HG03045 (cell line): ENCODE results near the gene SLC2A4RG.

Source experiments
- ATAC-seq: cut with Tn5 transposase; IDR thresholded peaks from one replicate; pipeline ENCODE4 v1.9.1; 2021; ENCODE audit warnings: mild to moderate bottlenecking, moderate library complexity; ENCODE audit not compliant: unreplicated experiment

Gene SLC2A4RG

GRCh38 chr20:63752411-63753101 lies 13.0 kb downstream of the SLC2A4RG start:
- no peak for ATAC-seq

GRCh38 chr20:63753381-63753780 lies 13.8 kb downstream of the SLC2A4RG start:
- ATAC-seq, result no peak

- no peak for ATAC-seq
Observed at GRCh38 chr20:63754008-63754407, 14.4 kb downstream of the SLC2A4RG start.

- no peak for ATAC-seq
Observed at GRCh38 chr20:63755933-63756647, 16.5 kb downstream of the SLC2A4RG start.

DNA sequence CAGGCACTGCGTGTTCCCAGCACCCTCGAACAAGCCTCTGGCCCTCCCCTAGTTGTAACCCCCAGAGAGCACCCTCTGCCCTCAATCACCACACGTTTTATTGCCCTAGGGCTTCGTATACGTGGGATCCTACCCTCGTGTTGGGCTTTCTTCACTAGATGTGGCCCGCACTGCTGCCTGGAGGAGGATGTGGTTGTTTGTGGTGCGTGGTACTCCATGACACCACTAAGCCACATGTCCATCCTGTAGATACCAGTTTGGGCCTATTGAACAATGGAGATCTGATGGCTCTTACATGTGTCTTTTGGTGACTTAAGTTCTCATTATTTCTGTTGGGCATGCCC lies 17.0 kb downstream of the SLC2A4RG start:
- no peak for ATAC-seq

- no peak for ATAC-seq
Observed at GRCh38 chr20:63758152-63758551, 18.6 kb downstream of the SLC2A4RG start.

DNA sequence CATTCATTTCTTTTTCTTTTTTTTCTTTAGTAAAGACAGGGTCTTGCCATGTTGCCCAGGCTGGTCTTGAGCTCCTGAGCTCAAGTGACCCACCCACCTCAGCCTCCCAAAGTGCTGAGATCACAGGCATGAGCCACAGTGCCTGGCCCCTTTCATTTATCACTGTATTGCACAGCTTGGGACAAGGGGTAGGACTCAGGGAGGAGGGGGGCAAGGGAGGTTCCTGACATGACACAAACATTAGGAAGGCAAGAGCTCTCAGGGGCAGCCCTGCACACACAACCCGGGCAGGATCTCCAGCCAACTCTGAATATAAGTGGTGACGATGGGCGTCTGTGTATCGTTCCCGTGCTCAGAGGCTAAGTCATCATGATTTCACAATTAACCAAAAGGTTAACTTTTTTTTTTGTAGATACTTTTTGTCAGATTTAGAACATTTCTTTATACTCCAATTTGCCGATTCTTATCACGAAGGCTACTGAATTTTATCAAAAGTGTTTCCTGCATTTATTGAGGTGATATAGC lies 19.9 kb downstream of the SLC2A4RG start:
- ATAC-seq, result no peak

- no peak for ATAC-seq
Observed at GRCh38 chr20:63765082-63765873, 25.7 kb downstream of the SLC2A4RG start.

- no peak for ATAC-seq
Observed at GRCh38 chr20:63765902-63766301, 26.3 kb downstream of the SLC2A4RG start.

GRCh38 chr20:63766695-63767426 lies 27.3 kb downstream of the SLC2A4RG start:
- ATAC-seq, result no peak

DNA sequence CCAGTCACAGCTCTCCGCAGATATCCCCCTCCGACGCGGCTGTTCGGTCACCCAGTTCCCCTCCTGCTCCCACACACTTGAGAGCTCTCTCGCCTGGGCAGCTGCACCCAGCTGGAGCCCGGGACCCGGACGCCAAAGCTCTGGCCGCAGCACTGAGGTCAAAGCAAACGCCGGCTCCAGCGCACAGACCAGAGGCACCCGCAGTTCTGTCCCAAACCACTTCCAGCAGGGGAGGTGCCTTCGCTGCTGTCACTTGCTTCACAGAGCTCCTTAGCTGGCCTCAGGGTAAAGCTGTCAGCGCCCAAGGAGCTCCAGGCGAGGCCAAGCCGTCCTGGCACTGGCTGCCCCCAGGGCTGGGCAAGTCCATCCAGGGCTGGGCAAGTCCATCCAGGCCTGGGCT lies 27.9 kb downstream of the SLC2A4RG start:
- ATAC-seq, result no peak

- ATAC-seq, result no peak
Observed at GRCh38 chr20:63767886-63768285, 28.3 kb downstream of the SLC2A4RG start.

GRCh38 chr20:63768591-63769515 lies 29.3 kb downstream of the SLC2A4RG start:
- ATAC-seq, result no peak

GRCh38 chr20:63769891-63770474 lies 30.4 kb downstream of the SLC2A4RG start:
- no peak for ATAC-seq

DNA sequence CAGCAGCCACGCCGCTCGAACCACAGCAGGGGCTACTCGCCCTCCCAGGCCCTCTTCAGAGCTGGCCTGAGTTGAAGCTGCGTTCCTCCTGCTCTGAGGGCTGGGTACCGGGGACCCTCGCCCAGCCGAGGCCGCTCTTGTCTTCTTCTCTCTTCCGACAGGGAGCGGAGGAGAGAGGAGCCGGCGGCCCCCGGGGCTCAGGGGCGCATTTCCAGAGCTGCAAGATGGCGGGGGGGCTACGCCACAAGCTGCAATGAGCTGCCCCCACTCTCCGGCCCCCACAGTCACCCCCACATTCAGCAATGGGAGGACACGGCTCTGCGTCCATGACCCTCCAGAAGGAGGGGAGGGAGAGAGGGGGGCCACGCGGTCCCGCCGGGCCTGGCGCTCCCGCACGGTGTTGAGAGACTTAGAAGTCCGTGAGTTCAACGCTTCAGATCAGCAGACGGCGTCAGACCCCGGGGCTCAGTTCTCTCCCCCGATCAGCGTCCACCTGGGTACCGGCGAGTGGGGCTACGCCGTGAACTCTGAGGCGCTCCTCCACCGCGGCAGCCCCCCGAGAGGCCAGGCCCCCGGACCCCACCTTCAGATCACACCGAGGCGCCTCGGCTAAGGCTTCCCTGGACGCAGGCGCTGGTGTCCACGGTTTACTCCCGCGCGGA lies 31.6 kb downstream of the SLC2A4RG start:
- ATAC-seq, result no peak

DNA sequence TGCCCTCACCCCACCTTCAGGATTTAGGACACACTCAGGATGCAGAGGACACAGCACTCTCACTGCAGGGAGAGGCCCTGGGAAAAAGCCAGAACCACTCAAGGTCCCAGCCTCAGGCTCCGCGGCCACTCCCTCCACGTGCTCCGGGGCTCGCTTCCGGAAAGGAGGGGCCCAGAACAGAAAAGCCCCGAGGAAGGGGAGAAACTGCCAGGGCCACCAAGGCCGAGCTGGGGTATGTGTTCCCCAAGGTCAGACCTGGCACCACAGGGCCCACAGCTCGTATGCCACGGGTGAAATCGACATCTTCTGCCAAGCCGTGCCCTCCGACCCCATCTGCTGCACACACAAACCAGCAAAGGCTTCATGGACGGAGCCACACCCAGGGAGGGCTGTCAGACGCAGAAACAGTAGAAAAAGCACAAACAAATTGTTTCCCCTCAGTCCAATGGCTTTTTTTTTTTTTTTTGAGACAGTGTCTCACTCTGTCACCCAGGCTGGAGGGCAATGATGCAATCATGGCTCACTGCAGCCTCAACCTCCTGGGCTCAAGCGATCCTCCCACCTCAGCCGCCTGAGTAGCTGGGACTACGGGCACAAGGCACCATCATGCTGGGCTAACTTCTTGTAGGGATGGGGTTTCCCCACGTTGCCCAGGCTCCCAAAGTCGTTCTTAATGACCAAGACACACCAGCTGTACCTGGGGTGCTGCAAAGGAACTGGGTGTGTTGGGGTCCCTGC lies 33.4 kb downstream of the SLC2A4RG start:
- ATAC-seq, result no peak

DNA sequence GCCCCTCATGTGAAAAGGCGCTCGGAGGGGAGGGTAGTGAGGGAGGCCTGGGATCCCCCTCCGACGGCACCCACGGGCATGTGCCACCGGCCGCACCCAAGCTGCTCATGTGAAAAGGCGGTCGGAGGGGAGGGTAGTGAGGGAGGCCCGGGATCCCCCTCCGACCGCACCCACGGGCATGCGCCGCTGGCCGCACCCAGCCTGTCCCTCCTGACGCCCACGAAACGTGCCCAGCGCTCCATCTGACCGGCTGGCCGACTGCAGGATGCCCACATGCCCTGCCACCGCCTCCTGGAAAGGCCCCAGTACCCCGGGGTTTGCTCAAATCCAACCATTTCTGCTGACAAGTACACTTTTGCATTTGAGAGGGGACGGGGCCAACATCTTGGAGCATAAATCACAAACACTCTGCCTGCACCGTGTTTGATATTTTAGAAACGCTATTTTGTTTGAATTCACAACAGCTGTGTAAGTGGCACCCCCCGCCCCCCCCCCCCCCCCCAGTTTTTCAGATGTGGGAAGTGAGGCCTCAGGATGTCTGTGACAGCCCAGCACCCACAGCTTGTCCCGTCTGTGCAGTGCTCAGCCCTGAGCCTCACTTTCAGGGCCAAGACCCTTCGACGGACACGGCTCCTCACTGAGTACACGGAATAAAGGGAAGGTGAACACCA lies 34.1 kb downstream of the SLC2A4RG start:
- ATAC-seq, result no peak

DNA sequence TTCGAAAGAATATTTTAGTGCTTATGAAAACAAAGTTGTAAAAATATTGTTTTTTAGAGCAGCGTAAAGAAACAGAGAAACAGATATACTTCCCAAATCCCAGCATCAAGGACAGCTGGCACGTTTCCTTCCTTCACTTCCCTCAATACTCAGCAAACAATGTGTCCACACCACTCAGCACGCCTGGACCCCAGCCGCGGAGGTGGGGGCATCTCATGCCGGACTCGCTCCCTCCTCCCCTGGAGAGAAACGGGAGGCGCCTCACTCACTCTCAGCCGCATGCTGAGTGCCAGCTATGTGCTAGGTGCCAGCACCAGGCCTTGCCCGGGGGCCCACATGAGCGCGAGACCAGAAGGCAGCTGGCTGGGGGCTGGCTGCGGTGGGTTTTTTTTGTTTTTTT lies 34.7 kb downstream of the SLC2A4RG start:
- no peak for ATAC-seq
